Measurements from ENCODE around the gene PARP12. TPM values are rescaled to one million over a fixed set of nuclear protein-coding genes. Genes with fewer than 3 reads are reported as not detected.
"Not testable (repeated sequence)": the region's sequence is repeated elsewhere in the genome, so short reads cannot be mapped to it uniquely, and the experiment has no call there.

PARP12 gene
- 10 to 100 TPM; 22.7 to 81.0 (median 27.0) TPM for total RNA-seq

GRCh38 chr7:140062528-140063299 is at the start of gene PARP12:
PARP12 (minus strand) TSS chr7:140062951; CDS start chr7:140062847, 104 bp downstream.
- Histone ChIP-seq H3K9me3 (peaks cover 2% of the 10 kb centered on the region), H3K27ac (peak within 1 kb of the TSS; percentile 90), H3K4me1 (peaks cover 45% of the 10 kb centered on the region), H3K27me3 (no peaks in the 10 kb centered on the region), H3K36me3 (no peaks in the 10 kb centered on the region), H3K4me3 (peak within 1 kb of the TSS; percentile 84)
- TF ChIP-seq POLR2A (IDR thresholded peaks at IDR 0.05) (no peak), POLR2AphosphoS5 (IDR thresholded peaks at IDR 0.05) (peak in 2 of 3 donors; percentile 14 to 32), EP300 (IDR thresholded peaks at IDR 0.05) (no peak), CTCF (IDR thresholded peaks at IDR 0.05) (no peak)
- 0% methylated on average over 1 of the region's 106 CpGs for WGBS
- DNase-seq (ENCODE audit: low spot score in 2 of 2), result peak; percentile 87 to 93

- WGBS, result 88% methylated on average over 6 of the region's 8 CpGs
- H3K9me3 ChIP-seq; DNase-seq (ENCODE audit: low spot score in 2 of 2); H3K27me3 ChIP-seq; H3K4me3 ChIP-seq; H3K27ac ChIP-seq; H3K4me1 ChIP-seq: not testable (repeated sequence)
- H3K36me3 ChIP-seq, result peaks cover 50% of the 10 kb centered on the region
Observed at GRCh38 chr7:140108777-140109176, 46.0 kb upstream of the PARP12 start.

- no peaks in the 10 kb centered on the region for H3K9me3 ChIP-seq
- 87% methylated on average over 4 of the region's 4 CpGs for WGBS
- TF ChIP-seq CTCF (IDR thresholded peaks at IDR 0.05) (no peak), POLR2A (IDR thresholded peaks at IDR 0.05) (no peak)
- H3K27ac ChIP-seq, result no peak overlapping the region
- DNase-seq (ENCODE audit: low spot score in 2 of 2), result no peak
- no peaks in the 10 kb centered on the region for H3K4me1 ChIP-seq
- no peaks in the 10 kb centered on the region for H3K27me3 ChIP-seq
- H3K36me3 ChIP-seq, result peaks cover 93% of the 10 kb centered on the region
- no peak overlapping the region for H3K4me3 ChIP-seq
Observed at GRCh38 chr7:140096459-140096858, 33.7 kb upstream of the PARP12 start.

- H3K27me3 ChIP-seq, result no peaks in the 10 kb centered on the region
- peaks cover 87% of the 10 kb centered on the region for H3K36me3 ChIP-seq
- WGBS, result 84% methylated on average over 1 of the region's 1 CpG
- TF ChIP-seq CTCF (IDR thresholded peaks at IDR 0.05) (no peak), POLR2AphosphoS5 (IDR thresholded peaks at IDR 0.05) (no peak), EP300 (IDR thresholded peaks at IDR 0.05) (no peak), POLR2A (IDR thresholded peaks at IDR 0.05) (no peak)
- H3K9me3 ChIP-seq, result no peaks in the 10 kb centered on the region
- no peak for DNase-seq (ENCODE audit: low spot score in 2 of 2)
- no peaks in the 10 kb centered on the region for H3K4me1 ChIP-seq
- no peak overlapping the region for H3K4me3 ChIP-seq
- no peak overlapping the region for H3K27ac ChIP-seq
Observed at GRCh38 chr7:140093375-140093774, 30.6 kb upstream of the PARP12 start.

- no peak for DNase-seq (ENCODE audit: low spot score in 2 of 2)
- no peaks in the 10 kb centered on the region for H3K4me1 ChIP-seq
- WGBS, result 88% methylated on average over 2 of the region's 2 CpGs
- H3K4me3 ChIP-seq, result no peak overlapping the region
- TF ChIP-seq EP300 (IDR thresholded peaks at IDR 0.05) (no peak), POLR2A (IDR thresholded peaks at IDR 0.05) (no peak), CTCF (IDR thresholded peaks at IDR 0.05) (no peak), POLR2AphosphoS5 (IDR thresholded peaks at IDR 0.05) (no peak)
- H3K9me3 ChIP-seq, result no peaks in the 10 kb centered on the region
- no peak overlapping the region for H3K27ac ChIP-seq
- peaks cover 18% of the 10 kb centered on the region for H3K36me3 ChIP-seq
- no peaks in the 10 kb centered on the region for H3K27me3 ChIP-seq
Observed at GRCh38 chr7:140085447-140085846, 22.7 kb upstream of the PARP12 start.
